Activated T-cell treated with anti-CD3 and anti-CD28 coated beads, Interleukin-2, amount 50 U/mL, for 4 hours (primary cell): ENCODE measurements around the gene ATP8A2. TPM values are rescaled to one million over a fixed set of nuclear protein-coding genes. Genes with fewer than 3 reads are reported as not detected.

Experiments used
- ATAC-seq, 2 donors: fragments of 200-7000 bp; cut with Tn5 transposase; one replicate each; pipeline ENCODE4 v1.10.0; 2021
- DNase-seq: peaks from one replicate; pipeline ENCODE4 v3.0.0-alpha.2; 2020
- H3K27me3 Mint-ChIP-seq: one replicate; pipeline ENCODE4 v1.8.0; 2021; ENCODE audit warnings: low read depth, mixed read lengths
- H3K36me3 Mint-ChIP-seq: one replicate; pipeline ENCODE4 v1.8.0; 2022; ENCODE audit warnings: mixed read lengths; ENCODE audit not compliant: insufficient read depth
- H3K4me1 Mint-ChIP-seq: one replicate; pipeline ENCODE4 v1.8.0; 2021; ENCODE audit warnings: low read depth, mixed read lengths
- H3K4me3 Mint-ChIP-seq: one replicate; pipeline ENCODE4 v1.8.0; 2021; ENCODE audit warnings: mild to moderate bottlenecking, moderate library complexity, mixed read lengths
- H3K9me3 Mint-ChIP-seq: one replicate; pipeline ENCODE4 v1.8.0; 2021; ENCODE audit warnings: mixed read lengths
- total RNA-seq, 3 donors: library from RNA; stranded (reverse); gene quantifications; one replicate each; pipeline ENCODE4 v1.2.1, GENCODE V29; 2021

Gene ATP8A2
- total RNA-seq, 3 donors from 2014 or later, result 0.22 to 0.56 (median 0.50) TPM

- DNase-seq (no peak), ATAC-seq (no peak)
- H3K4me3 Mint-ChIP-seq, result no peak overlapping the region
- H3K9me3 Mint-ChIP-seq, result peaks cover 4% of the 10 kb centered on the region
- H3K36me3 Mint-ChIP-seq, result peaks cover 10% of the 10 kb centered on the region
- H3K4me1 Mint-ChIP-seq, result peaks cover 7% of the 10 kb centered on the region
- H3K27me3 Mint-ChIP-seq, result no peaks in the 10 kb centered on the region
Measured at GRCh38 chr13:26019251-26019650, 647.5 kb downstream of the ATP8A2 start.

- ATAC-seq, result no peak
- DNase-seq, result no peak
- H3K27me3 Mint-ChIP-seq, result no peaks in the 10 kb centered on the region
- H3K9me3 Mint-ChIP-seq, result peaks cover 4% of the 10 kb centered on the region
- H3K36me3 Mint-ChIP-seq, result peaks cover 10% of the 10 kb centered on the region
- peaks cover 7% of the 10 kb centered on the region for H3K4me1 Mint-ChIP-seq
- no peak overlapping the region for H3K4me3 Mint-ChIP-seq
Measured at GRCh38 chr13:26019881-26020870, 648.4 kb downstream of the ATP8A2 start.

GRCh38 chr13:26020891-26021290 lies 649.1 kb downstream of the ATP8A2 start:
- no peak overlapping the region for H3K4me3 Mint-ChIP-seq
- no peaks in the 10 kb centered on the region for H3K27me3 Mint-ChIP-seq
- H3K36me3 Mint-ChIP-seq, result peaks cover 10% of the 10 kb centered on the region
- peaks cover 4% of the 10 kb centered on the region for H3K9me3 Mint-ChIP-seq
- no peak for DNase-seq
- no peak for ATAC-seq
- H3K4me1 Mint-ChIP-seq, result peaks cover 7% of the 10 kb centered on the region

GRCh38 chr13:26021516-26021915 lies 649.7 kb downstream of the ATP8A2 start:
- no peak for DNase-seq

GRCh38 chr13:26021956-26022355 lies 650.2 kb downstream of the ATP8A2 start:
- no peak overlapping the region for H3K4me3 Mint-ChIP-seq

More at GRCh38 chr13:26021516-26021915, 649.7 kb downstream of the ATP8A2 start:
- Mint-ChIP-seq H3K27me3 (no peaks in the 10 kb centered on the region), H3K4me3 (no peak overlapping the region), H3K9me3 (peaks cover 4% of the 10 kb centered on the region), H3K36me3 (peaks cover 10% of the 10 kb centered on the region), H3K4me1 (peaks cover 7% of the 10 kb centered on the region)
- ATAC-seq, result no peak

GRCh38 chr13:26022538-26023292 lies 650.9 kb downstream of the ATP8A2 start:
- Mint-ChIP-seq H3K9me3 (peaks cover 4% of the 10 kb centered on the region), H3K27me3 (no peaks in the 10 kb centered on the region), H3K4me3 (no peak overlapping the region), H3K36me3 (peaks cover 10% of the 10 kb centered on the region), H3K4me1 (peaks cover 6% of the 10 kb centered on the region)
- DNase-seq, result no peak
- ATAC-seq, result no peak

More at GRCh38 chr13:26021956-26022355, 650.2 kb downstream of the ATP8A2 start:
- DNase-seq, result no peak
- Mint-ChIP-seq H3K36me3 (peaks cover 10% of the 10 kb centered on the region), H3K9me3 (peaks cover 4% of the 10 kb centered on the region), H3K27me3 (no peaks in the 10 kb centered on the region), H3K4me1 (peaks cover 7% of the 10 kb centered on the region)
- no peak for ATAC-seq

GRCh38 chr13:26024558-26024957 lies 652.8 kb downstream of the ATP8A2 start:
- Mint-ChIP-seq H3K4me3 (no peak overlapping the region), H3K9me3 (peaks cover 4% of the 10 kb centered on the region), H3K4me1 (no peaks in the 10 kb centered on the region), H3K27me3 (no peaks in the 10 kb centered on the region), H3K36me3 (peaks cover 10% of the 10 kb centered on the region)
- DNase-seq, result no peak
- no peak for ATAC-seq

- H3K27me3 Mint-ChIP-seq, result no peaks in the 10 kb centered on the region
Measured at GRCh38 chr13:26025196-26025595, 653.4 kb downstream of the ATP8A2 start.

GRCh38 chr13:26025771-26026170 lies 654.0 kb downstream of the ATP8A2 start:
- Mint-ChIP-seq H3K27me3 (no peaks in the 10 kb centered on the region), H3K9me3 (peaks cover 4% of the 10 kb centered on the region), H3K4me1 (no peaks in the 10 kb centered on the region), H3K36me3 (peaks cover 5% of the 10 kb centered on the region), H3K4me3 (no peak overlapping the region)
- DNase-seq (no peak), ATAC-seq (no peak)

More at GRCh38 chr13:26025196-26025595, 653.4 kb downstream of the ATP8A2 start:
- H3K4me1 Mint-ChIP-seq, result no peaks in the 10 kb centered on the region
- no peak overlapping the region for H3K4me3 Mint-ChIP-seq
- peaks cover 4% of the 10 kb centered on the region for H3K9me3 Mint-ChIP-seq
- peaks cover 8% of the 10 kb centered on the region for H3K36me3 Mint-ChIP-seq
- DNase-seq (no peak), ATAC-seq (no peak)

- Mint-ChIP-seq H3K36me3 (peaks cover under 1% of the 10 kb centered on the region), H3K4me1 (no peaks in the 10 kb centered on the region), H3K4me3 (no peak overlapping the region), H3K9me3 (peaks cover 4% of the 10 kb centered on the region), H3K27me3 (no peaks in the 10 kb centered on the region)
- ATAC-seq (no peak), DNase-seq (no peak)
Measured at GRCh38 chr13:26026211-26026610, 654.4 kb downstream of the ATP8A2 start.

- no peaks in the 10 kb centered on the region for H3K27me3 Mint-ChIP-seq
- no peak for ATAC-seq
- H3K4me3 Mint-ChIP-seq, result no peak overlapping the region
- peaks cover 4% of the 10 kb centered on the region for H3K9me3 Mint-ChIP-seq
- H3K36me3 Mint-ChIP-seq, result no peaks in the 10 kb centered on the region
- DNase-seq, result no peak
- H3K4me1 Mint-ChIP-seq, result no peaks in the 10 kb centered on the region
Measured at GRCh38 chr13:26029581-26030136, 657.9 kb downstream of the ATP8A2 start.

GRCh38 chr13:26030331-26030730 lies 658.6 kb downstream of the ATP8A2 start:
- no peaks in the 10 kb centered on the region for H3K36me3 Mint-ChIP-seq
- H3K4me3 Mint-ChIP-seq, result no peak overlapping the region
- no peaks in the 10 kb centered on the region for H3K27me3 Mint-ChIP-seq
- H3K4me1 Mint-ChIP-seq, result no peaks in the 10 kb centered on the region
- DNase-seq (no peak), ATAC-seq (no peak)
- H3K9me3 Mint-ChIP-seq, result peaks cover 4% of the 10 kb centered on the region

GRCh38 chr13:26034018-26034417 lies 662.2 kb downstream of the ATP8A2 start:
- Mint-ChIP-seq H3K27me3 (peaks cover 2% of the 10 kb centered on the region), H3K4me1 (no peaks in the 10 kb centered on the region), H3K4me3 (no peak overlapping the region), H3K9me3 (peaks cover 4% of the 10 kb centered on the region), H3K36me3 (no peaks in the 10 kb centered on the region)
- ATAC-seq (no peak), DNase-seq (no peak)

- Mint-ChIP-seq H3K27me3 (peaks cover 2% of the 10 kb centered on the region), H3K4me3 (no peak overlapping the region), H3K36me3 (no peaks in the 10 kb centered on the region), H3K9me3 (no peaks in the 10 kb centered on the region), H3K4me1 (no peaks in the 10 kb centered on the region)
- DNase-seq (no peak), ATAC-seq (no peak)
Measured at GRCh38 chr13:26036383-26036782, 664.6 kb downstream of the ATP8A2 start.
